ENCODE measurements around the gene ADARB2.

The ADARB2 gene

DNA sequence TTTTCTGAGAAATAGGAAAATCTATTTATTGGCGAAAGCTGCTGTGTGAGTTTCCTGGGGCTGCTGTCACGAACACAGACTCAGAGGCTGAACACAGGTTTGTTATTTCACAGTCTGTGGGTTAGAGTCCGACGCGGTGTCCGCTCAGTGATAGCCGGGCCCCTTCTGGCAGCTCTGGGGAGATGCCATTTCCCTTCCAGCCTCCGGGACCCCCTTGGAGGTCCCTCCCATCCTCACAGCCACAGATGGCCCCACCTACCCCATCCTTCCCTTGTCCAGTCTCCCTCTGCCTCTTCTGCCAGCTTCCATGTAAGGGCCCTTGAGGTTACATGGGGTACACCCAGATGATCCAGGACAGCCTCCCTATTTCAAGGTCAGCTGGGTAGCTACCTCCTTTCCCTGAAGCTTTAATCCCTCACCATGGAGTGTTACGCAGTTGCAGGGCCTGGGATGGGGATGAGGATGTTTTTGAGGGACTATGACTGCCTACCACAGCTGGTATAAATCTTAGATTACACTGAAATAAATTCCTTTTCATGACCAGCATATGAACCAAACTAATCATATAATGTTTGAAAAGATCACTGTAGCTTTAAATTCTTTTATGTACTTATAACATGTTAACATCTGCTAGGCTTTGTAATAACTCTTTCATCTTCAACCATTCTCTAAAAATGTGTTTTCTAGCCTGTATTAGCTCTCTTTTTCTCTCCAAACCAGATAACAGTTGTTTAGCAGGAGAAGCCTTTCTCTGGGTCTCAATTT lies 582.6 kb downstream of the ADARB2 start:
- DNase-seq, result no peak

DNA sequence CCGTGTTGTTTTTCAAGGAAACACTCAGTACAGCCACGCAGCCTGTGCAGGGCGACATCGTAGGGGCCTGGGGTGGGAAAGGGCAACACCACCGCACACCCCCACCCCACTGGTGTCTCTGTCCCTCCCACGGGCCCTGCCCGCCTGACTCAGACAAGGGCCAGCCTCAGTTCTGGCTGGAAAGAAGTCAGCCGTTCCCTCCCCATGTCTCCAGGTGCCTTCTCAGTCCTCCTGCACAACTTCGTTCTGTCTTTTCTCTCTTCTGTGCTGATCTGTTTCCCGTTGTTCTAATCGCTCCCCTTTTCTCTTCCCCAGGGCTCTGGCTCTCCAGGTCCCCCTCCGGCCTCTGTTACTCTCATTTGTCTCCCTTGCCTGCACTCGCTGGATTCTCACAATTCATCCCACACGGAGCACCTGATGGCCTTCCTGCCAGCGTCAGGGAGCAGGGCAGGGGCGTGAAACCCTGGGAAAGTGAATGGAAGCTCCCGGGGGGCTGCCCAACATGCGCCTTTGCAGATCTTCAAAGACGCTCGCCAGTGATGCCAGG lies 583.4 kb downstream of the ADARB2 start:
- DNase-seq, result no peak

DNA sequence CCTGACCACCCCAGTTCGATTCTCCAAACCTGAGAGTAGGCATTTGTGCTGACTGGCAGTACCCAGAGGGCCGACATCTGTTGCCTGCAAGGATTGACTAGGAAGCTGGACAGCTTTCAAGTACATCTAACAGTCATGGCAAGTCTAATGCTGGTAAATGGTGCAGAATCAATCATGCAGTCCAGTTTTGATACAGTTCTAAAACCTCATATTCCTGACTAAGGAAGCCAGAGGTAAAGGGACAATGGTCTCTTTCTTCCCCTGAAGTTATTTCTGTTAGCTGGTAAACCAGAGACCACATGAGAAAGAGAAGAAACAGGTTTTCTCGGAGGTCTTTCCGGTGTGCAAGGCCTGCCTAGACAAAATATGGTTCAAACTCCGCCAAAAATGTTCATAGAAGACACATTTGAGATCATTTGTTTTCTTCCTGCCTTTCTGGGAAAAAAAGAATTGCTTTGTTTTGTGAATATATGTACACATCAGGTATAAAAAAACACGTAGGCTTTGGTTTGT lies 584.0 kb downstream of the ADARB2 start:
- DNase-seq, result no peak

DNA sequence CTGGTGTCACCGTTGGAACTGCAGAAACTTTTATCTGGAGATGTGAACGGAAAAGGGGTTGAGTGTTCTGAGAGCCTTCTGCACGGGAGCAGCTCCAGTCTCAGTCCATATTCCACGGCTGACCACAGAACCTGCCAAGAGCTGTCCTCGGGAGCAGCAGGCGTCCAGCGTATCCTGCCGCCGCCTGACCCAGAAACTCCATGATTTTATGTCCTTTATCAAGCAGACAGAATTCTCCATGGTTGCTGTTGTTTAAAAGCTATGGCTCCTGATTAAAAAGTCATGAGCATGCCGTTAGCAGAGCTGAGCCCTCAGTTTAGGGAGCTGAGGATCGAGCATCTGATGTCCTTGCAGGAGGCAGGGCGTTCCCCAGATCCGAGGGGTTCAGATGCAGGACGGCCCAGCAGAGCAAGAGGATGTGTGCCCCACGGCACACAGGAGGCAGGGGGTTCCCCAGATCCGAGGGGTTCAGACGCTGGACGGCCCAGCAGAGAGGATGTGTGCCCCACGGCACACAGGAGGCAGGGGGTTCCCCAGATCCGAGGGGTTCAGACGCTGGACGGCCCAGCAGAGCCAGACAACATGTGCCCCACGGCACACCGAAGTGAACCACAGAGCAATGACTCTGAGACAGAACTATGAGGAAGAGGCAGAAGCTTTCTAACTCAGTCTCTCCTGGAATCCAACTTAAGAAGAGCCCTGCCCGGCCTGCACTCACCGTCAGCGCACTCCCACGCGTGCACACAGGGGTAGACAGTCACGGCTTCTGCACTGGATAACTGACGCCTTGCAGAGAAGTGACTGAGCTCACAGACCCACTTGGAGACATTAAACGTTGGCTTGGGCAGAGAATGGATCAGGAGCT lies 584.7 kb downstream of the ADARB2 start:
- no peak for DNase-seq

DNA sequence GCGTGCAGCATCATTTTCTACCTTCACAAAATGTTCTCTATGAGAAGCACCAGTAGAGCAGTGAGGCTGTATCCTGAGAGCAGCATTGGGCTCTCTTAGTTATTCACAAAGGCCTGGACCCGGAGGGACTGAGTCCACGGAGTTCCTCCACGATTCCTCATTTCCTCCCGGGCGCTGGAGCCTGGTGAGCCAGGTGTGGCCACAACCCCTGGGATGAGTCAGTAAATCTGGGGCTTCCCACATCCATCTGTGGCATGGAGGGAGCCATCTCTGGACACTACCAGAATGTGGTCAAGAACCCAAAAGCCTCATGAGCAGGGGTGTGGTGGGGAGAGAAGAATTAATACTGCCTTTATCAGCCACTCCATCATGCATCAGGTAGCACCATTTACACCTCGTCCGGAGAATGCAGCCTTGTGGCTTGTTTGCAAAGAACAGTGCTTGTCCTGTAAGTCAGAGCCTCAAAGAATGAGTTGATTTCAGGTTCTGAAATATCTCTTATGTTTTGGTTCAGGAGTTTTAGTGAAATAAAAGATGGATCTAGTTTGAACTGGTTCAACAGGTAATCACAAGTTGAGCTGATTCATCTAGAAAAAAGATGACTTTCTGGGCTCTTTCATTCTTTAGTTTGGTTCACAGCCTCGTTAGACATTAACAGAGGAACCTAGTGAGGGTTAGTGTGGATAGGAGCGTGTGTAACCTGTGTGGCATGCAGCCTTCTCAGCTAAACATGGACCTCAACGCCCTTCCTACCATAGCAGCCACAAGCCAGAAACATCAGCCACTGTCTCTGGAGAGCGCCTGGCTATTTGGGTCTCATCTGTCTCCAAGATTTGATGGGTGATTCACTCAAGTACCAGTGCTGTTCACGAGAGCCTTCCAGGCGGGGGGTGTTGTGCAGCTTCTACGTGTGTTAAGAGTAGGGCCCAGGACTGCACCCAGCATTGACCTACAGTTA lies 586.0 kb downstream of the ADARB2 start:
- DNase-seq, result no peak

DNA sequence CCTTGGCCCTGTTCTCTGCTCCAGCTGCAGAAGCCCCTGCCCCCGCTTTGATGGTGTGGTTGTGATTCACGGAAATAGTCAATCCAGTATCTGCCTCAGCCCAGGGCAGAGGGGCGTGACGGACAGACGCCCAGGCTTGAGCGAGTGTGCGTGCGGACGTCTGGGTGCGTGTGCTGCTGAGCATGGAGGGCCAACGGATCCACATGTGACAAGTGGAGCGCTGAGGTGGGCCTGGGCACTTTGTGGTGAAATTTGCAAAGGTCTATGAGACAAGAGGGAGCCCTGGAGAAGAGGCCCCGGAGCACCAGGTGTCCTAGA lies 586.7 kb downstream of the ADARB2 start:
- no peak for DNase-seq

DNA sequence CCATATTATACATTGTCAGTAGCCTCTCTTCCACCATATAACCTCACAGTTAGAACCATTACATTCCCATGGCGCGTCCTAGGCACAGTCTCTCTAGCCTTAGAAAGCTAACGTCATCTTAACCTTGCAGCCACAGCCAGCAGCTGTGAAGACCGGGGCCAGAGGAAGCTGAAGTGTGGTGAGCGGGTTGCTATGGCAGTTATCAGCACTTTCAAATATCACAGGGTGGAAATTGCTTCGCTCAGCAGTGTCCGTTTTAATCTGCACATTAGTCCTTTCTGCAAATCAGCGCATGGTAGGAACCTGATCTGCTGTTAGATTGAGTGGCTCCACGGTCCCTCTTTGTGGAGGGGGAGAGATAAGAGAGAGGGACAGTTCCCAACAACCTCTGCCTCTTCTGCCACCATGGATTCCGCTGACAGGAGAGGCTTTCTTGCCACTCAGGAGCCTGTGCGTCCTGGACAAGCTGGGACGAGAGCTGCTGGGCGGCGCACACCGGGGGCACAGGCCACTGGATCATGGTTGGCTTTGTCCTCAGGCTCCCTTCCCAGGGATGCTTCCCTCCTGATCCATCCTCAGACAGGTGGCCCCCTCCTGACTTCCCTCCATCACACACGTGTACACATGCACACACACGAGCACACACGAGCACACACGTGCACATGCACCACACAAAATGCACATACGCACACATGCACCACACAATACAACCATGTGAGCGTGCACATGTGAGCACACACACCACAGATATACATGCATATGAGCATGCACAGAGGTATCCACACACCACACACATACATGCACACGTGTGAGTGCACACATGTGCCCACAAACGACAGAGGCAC lies 587.3 kb downstream of the ADARB2 start:
- DNase-seq, result peak; percentile 90

DNA sequence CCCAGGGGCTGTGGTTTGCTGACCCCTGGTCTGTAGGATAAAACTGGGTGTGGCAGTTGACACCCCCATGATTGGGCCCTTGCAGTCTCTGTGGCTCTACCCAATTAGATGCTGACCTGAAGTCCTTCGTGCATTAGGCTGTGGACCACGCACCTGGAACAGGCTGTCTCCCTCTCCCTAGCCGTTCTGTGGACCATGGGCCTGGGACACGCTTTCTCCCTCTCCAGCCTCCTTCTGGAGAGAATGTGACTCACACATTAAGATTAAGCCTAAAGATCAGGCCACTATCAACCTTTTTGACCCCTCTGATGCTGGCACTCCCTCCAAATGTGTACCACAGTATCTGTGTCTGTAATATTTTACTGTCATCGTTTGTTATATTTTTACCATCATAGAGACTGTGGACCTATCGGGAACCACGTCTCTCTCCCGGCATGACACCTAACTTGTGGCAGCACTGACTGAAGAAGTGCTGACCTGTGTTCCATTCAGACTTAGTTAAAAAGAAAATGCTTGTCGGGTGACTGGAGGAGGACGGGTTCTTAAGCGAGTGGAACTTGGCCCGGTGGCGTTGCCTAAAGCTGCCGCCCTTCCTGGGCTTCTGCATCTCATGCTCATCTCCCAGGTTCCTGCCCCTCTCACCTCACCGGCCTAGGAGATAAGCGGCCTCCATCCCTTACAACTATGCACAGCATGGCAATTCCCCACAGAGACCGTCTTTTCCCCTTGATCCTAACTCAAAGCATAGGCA lies 588.3 kb downstream of the ADARB2 start:
- DNase-seq, result no peak

DNA sequence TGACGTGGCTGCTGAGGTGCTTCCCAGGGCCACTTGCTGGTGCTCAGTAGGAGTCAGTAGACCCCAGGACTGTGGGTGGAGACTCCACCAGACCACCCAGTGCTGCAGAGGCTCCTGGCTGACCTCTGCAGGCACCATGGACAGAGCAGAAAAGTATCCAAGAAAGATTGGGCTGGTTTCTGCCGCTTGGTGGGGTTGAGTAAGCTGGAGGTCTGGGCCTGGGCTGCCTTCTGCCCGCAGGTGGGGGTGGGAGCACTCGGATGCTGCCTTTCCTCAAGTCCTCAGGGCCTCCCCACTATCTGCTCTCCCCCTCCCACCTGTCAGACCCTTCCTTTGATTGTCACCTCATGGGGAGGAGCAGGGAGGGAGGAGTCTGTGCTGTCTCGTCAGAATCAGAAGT lies 589.5 kb downstream of the ADARB2 start:
- no peak for DNase-seq

DNA sequence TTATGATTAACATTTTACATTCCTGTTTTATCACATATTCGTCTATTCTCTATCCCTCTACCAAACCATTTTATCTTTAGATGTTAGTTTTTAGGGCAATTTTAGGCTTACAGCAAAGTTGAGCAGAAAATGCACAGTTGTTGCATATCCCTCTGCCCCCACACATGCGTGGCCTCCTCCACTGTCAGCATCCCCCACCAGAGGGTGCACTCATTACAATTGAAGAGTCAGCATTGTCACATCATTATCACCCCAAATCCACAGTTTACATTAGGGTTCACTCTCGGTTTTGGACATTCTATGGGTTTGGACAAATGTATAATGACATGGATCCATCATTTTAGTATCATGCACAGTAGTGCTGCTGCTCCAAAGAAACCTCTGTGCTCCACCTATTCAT lies 594.7 kb downstream of the ADARB2 start:
- DNase-seq, result peak; percentile 7

DNA sequence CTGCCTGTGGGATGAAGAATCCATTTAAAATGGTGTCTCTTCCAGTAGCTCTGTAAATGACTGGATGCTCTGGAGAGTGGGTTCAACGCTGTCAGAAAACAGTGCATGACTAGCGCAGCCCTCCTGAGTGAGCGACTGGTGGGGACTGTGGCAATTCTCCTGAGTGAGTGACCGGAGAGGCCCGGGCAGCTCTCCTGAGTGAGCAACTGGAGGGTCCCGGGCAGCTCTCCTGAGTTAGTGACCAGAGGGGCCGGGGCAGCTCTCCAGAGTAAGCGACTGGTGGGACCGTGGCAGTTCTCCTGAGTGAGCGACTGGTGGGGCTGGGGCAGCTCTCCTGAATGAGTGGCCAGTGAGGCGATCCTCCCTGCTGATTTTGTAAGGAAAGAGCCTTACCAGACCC lies 595.6 kb downstream of the ADARB2 start:
- no peak for DNase-seq

DNA sequence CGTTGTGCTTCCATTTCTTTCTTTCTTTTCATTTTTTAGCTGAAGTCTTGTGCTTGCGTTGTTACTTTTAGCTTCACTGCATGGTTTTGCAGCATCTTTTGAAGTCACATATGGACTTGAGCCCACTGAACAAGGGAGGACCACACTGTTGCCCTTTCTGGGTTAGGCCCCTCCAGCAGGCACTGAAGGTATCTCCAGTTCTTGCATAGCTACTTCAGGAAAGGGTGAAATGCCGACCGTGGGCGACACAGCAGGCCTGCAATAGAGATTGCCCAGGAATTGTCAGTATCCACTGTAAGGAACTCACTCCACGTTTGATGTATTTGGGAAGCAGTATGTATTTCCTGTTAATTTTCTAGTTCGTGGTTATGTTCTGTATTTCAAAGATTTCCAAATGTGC lies 596.1 kb downstream of the ADARB2 start:
- no peak for DNase-seq

DNA sequence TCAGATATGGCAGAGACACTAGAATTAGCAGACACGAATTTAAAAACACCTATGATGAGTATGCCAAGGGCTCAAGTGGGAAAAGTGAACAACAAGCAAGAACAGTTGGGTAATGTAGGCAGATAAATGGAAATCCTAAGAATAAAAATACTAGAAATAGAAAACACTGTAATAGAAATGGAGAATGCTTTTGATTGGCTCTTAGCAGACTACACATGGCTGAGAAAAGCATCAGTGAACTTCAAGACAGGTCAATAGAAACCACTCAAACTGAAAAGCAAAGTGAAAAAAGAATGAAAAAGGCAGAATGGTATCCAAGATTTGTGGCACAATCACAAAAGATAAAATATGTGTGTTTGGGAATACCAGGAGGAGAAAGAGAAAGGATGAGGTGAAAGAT lies 598.8 kb downstream of the ADARB2 start:
- DNase-seq, result no peak

DNA sequence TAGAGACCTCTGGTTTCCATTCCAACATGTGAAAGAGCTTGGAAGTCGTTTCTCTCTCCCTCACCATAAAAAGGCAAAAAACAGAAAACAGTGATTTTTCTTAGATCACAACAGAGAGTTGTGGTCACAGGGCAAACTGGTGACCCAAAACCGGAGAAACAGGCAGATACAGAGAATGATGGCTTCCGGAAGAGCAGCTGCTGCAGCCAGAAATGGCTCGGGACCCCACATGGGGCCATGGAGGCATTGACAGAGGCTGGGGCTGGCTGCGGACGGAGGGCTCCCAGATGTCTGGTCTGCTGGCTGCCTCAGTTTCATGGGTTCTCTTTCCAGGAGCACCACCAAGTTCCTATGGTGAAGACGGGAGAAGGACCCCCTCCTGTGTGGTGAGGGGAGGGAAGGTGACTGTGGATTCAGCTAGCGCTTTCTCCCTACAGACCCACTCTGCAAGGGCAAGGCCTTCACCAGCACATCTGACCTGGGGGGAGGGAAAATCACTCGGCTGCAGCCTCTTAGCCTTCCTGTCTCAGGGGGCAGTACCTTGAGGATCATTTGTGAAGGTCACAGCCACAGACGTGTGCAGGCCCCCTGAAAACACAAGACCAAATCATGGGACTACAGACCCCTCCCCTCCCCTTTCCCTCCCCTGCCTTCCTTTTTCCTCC lies 599.7 kb downstream of the ADARB2 start:
- DNase-seq, result no peak

DNA sequence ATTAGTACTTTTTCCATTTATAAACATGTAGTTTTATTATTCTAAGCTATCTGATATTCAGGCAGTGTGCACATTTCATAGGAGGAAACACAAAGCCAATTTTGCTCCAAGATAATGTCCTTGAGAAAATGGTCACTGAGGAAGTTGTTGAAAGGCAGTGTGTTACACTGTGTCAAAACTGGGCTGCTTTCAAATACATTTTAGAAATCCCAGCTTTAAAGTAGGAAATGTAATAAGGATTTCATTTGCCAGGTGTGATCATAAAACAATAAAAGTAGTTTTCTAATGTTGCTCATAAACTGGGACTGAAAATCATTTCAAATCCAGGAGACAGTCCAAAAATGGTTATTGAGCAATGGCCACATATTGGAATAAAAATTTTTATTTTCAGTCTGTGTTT lies 601.1 kb downstream of the ADARB2 start:
- DNase-seq, result no peak

DNA sequence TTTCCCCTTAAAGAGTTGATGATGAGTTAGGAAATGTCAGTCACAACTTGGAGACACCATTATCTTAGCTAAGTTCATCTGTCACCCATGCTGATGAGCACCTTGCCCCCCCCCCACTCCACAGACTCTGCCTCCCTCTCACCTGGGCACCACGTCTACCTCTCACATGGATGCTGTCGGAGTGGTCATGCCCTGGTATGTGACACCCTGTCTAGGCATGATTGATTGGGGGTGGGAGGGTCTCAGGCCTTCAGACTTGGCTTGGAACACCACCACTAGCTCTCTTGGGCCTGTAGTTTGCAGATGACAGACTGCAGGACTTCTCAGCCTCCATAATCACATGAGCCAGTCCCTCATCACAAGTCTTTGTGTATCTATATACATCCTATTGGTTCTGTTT lies 603.2 kb downstream of the ADARB2 start:
- DNase-seq, result no peak

DNA sequence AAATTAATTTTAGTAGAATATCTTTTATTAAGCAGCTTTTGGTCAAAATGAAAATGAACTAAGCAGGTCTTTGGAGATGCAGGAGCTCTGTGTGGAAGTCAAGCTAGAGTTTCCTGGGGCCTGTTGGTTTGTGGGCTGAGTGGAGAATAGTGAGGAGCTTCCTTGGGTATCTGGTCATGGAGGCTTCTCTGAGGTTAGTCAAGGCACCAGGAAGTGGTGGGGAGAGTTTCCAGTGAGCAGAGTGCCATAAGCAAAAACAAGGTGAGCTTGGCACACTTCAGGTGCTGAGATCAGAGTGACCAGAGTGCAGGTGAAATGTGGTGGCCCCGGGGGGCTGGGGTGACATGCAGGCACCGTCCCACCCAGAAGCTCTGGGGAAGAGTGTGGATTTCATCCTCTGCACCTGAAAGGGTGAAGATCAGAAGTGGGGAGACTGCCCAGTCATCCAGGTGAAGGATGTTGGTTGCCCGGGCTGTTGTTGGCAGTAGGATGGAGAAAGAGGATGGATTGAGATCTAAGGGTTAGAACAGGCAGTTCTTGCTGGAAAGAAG lies 603.8 kb downstream of the ADARB2 start:
- DNase-seq, result no peak

DNA sequence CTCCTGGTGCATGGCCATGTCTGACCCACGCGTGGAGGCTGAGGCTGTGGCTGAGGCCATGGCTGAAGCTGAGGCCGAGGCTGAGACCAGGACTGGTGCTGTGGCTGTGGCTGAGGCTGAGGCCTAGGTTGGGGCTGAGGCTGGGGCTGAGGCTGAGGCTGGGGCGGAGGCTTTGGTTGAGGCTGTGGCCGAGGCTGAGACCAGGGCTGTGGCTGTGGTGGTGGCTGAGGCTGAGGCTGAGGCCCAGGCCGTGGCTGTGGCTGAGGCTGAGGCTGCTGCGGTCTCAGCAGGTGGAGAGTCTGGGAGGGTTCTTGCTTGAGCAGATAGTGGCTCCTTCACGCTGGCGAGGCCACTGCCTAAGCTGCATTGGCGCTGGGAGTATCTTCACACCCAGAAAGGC lies 604.7 kb downstream of the ADARB2 start:
- no peak for DNase-seq

DNA sequence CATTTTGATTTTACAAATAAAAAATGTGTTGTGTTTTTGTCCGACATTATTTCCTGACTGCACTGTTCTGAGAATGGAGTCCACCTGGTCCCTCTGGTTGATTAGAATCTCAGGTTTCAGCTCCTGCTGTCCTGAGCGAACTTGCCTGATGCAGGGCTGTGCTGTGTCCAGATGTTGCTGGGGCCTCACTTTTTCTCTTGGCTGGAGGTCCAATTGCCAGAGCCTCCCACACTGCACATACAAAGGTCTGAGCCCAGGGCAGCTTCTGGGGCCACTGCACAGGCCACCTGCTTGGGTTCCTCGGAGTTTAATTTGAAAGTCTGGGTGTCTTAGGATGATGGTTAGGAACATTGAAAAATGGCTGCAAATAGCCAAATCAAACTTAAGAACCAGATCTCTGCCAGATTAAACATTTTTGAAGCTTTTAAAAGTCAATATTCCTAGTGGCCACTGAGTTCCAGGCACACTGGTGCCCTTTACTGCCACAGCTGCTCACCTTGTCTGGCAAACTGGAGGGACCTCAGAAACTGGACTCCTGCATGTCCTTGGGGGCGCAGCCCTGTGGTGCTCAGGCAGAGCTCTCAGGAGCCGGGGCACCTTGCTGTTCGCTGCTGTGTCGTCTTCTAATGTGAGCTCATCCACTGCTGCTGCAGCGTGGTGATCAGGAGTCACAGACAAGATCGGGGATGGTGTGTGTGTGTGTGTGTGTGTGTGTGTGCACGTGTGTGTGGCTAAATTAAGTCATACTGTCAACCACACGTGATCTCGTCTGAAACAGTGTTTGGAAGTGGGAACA lies 606.1 kb downstream of the ADARB2 start:
- DNase-seq, result no peak

All from OCI-M1 (cell line).